ENCODE results near the gene GDF7.

- TF ChIP-seq POLR2A (IDR thresholded peaks at IDR 0.05) (no peak), CTCF (IDR thresholded peaks at IDR 0.05) (no peak), POLR2AphosphoS5 (IDR thresholded peaks at IDR 0.05) (no peak), EP300 (IDR thresholded peaks at IDR 0.05) (no peak)
These were observed 17.4 kb upstream of the GDF7 start for GRCh38 chr2:20649576-20649975.

Measured in upper lobe of left lung (tissue), 4 donors.